HepG2 (cell line): ENCODE results near the gene TCF25. TPM values are rescaled to one million over a fixed set of nuclear protein-coding genes. Genes with fewer than 3 reads are reported as not detected.

Experiments used
- DMAP1 ChIP-seq: IDR thresholded peaks from 2 replicates; pipeline ENCODE4 v1.6.1; 2016
- KDM6A ChIP-seq: IDR thresholded peaks from 2 replicates; pipeline ENCODE4 v1.6.1; 2016; ENCODE audit warnings: low read depth
- KMT2A ChIP-seq: sonication (generic); formaldehyde crosslinking; IDR thresholded peaks from 2 replicates; pipeline ENCODE4 v1.4.0; 2020; ENCODE audit warnings: missing genetic modification reagents
- MED13 ChIP-seq: sonication (generic); formaldehyde crosslinking; IDR thresholded peaks from 2 replicates; pipeline ENCODE4 v1.5.0; 2020; ENCODE audit warnings: missing genetic modification reagents
- MTF1 ChIP-seq: sonication (generic); formaldehyde crosslinking; IDR thresholded peaks from 2 replicates; pipeline ENCODE4 v1.5.0; 2020; ENCODE audit warnings: missing genetic modification reagents
- RFX3 ChIP-seq: IDR thresholded peaks from 2 replicates; pipeline ENCODE4 v1.6.1; 2016; ENCODE audit warnings: missing biosample characterization, missing genetic modification reagents
- RNF2 ChIP-seq: fragments of 450-650 bp; conservative IDR thresholded peaks from 2 replicates; pipeline ENCODE4 v1.6.1; 2016; ENCODE audit warnings: low read depth
- RXRB ChIP-seq: IDR thresholded peaks from 2 replicates; pipeline ENCODE4 v1.6.1; 2016; ENCODE audit warnings: borderline replicate concordance, missing genetic modification reagents, missing compliant biosample characterization
- SAP130 ChIP-seq: IDR thresholded peaks from 2 replicates; pipeline ENCODE4 v1.6.1; 2016; ENCODE audit warnings: low read depth
- TBL1XR1 ChIP-seq: fragments of 150-350 bp; IDR thresholded peaks from 2 replicates; pipeline ENCODE4 v1.6.1; 2014; ENCODE audit warnings: borderline replicate concordance, low read length; ENCODE audit not compliant: partially characterized antibody
- YEATS4 ChIP-seq: sonication (generic); formaldehyde crosslinking; IDR thresholded peaks from 2 replicates; pipeline ENCODE4 v1.4.0; 2020; ENCODE audit warnings: missing genetic modification reagents, borderline replicate concordance
- ZFP41 ChIP-seq: sonication (generic); formaldehyde crosslinking; IDR thresholded peaks from 2 replicates; pipeline ENCODE4 v1.4.0; 2020; ENCODE audit warnings: mild to moderate bottlenecking, missing genetic modification reagents, borderline replicate concordance
- ZFP62 ChIP-seq: sonication (generic); formaldehyde crosslinking; IDR thresholded peaks from 2 replicates; pipeline ENCODE4 v1.4.0; 2020; ENCODE audit warnings: missing genetic modification reagents
- ZHX2 ChIP-seq, 2 experiments: sonication (generic) in 1 of 2; formaldehyde crosslinking in 1 of 2; IDR thresholded peaks; 2 replicates each; pipeline versions ENCODE4 v1.6.1 to v1.9.0; 2014 to 2022; ENCODE audit warnings: antibody characterized with exemption in 1 of 2, borderline replicate concordance in 1 of 2, inconsistent platforms in 1 of 2, low read depth in 1 of 2, missing genetic modification reagents in 1 of 2
- ZNF329 ChIP-seq: sonication (generic); formaldehyde crosslinking; IDR thresholded peaks from 2 replicates; pipeline ENCODE4 v1.9.0; 2021; ENCODE audit warnings: low read depth, mild to moderate bottlenecking, missing genetic modification reagents
- ZNF331 ChIP-seq: sonication (generic); formaldehyde crosslinking; IDR thresholded peaks from 2 replicates; pipeline ENCODE4 v1.4.0; 2020; ENCODE audit warnings: missing genetic modification reagents
- ZNF333 ChIP-seq: sonication (generic); formaldehyde crosslinking; IDR thresholded peaks from 2 replicates; pipeline ENCODE4 v1.4.0; 2020; ENCODE audit warnings: mild to moderate bottlenecking, missing genetic modification reagents, borderline replicate concordance
- ZNF33A ChIP-seq: sonication (generic); formaldehyde crosslinking; IDR thresholded peaks from 2 replicates; pipeline ENCODE4 v1.5.1; 2020; ENCODE audit warnings: missing genetic modification reagents, mild to moderate bottlenecking, moderate library complexity, borderline replicate concordance
- ZNF34 ChIP-seq: sonication (generic); formaldehyde crosslinking; IDR thresholded peaks from 2 replicates; pipeline ENCODE4 v1.4.0; 2020; ENCODE audit warnings: mild to moderate bottlenecking, missing genetic modification reagents, borderline replicate concordance
- ZNF431 ChIP-seq: sonication (generic); formaldehyde crosslinking; IDR thresholded peaks from 2 replicates; pipeline ENCODE4 v1.9.0; 2022; ENCODE audit warnings: missing genetic modification reagents, low read depth, mild to moderate bottlenecking, borderline replicate concordance
- ZNF773 ChIP-seq: sonication (generic); formaldehyde crosslinking; IDR thresholded peaks from 2 replicates; pipeline ENCODE4 v1.4.0; 2020; ENCODE audit warnings: missing genetic modification reagents, borderline replicate concordance
- polyA plus RNA-seq, 8 experiments: library from polyadenylated mRNA; depleted of rRNA in 3 of 8; stranded (reverse) in 7 of 8; unstranded in 1 of 8; fragments of >200 nt; fragmentation: Illumina TruSeq in 4 of 8; extraction: Trizol in 4 of 8; gene quantifications; 2 replicates each; pipeline versions ENCODE4 v1.2.1 to v1.2.3, GENCODE V29; 2011 to 2016; ENCODE audit warnings: low read depth in 4 of 8, missing spikeins in 1 of 8, mixed read lengths in 1 of 8; ENCODE audit not compliant: insufficient read depth in 1 of 8
- total RNA-seq, 5 experiments: library from RNA; depleted of rRNA; stranded (reverse); fragments of >200 nt; fragmentation: Illumina TruSeq; extraction: Trizol; gene quantifications; 2 replicates each; pipeline ENCODE4 v1.2.3, GENCODE V29; 2016; ENCODE audit warnings: low read depth in 1 of 5
- TF ChIP-seq, protein P1 (sequence below): sonication (generic); formaldehyde crosslinking; IDR thresholded peaks from 2 replicates; pipeline ENCODE4 v1.4.0; 2020; ENCODE audit warnings: mild to moderate bottlenecking, missing genetic modification reagents, borderline replicate concordance
- TF ChIP-seq, protein P2 (sequence below): sonication (generic); formaldehyde crosslinking; IDR thresholded peaks from 2 replicates; pipeline ENCODE4 v1.5.0; 2020; ENCODE audit warnings: missing genetic modification reagents

The TCF25 gene
- total and polyA plus RNA-seq, 2 of the 13 experiments (the other 11 are each of a cell fraction or from before 2014, with no cell fraction given), result 138 to 206 TPM

- TF ChIP-seq ZNF331 (CRISPR knock-in tag), result peak; percentile 87
- no peak for TF ChIP-seq YEATS4 (CRISPR knock-in tag)
- TF ChIP-seq RNF2, result no peak
- TF ChIP-seq MED13, result no peak
- TF ChIP-seq RFX3 (CRISPR knock-in tag), result no peak
- TF ChIP-seq ZNF329, result peak; percentile 66
- peak; percentile 79 for TF ChIP-seq RXRB (CRISPR knock-in tag)
- TF ChIP-seq ZNF34 (CRISPR knock-in tag), result no peak
- TF ChIP-seq ZHX2 (IDR thresholded peaks at IDR 0.05; ENCODE audit: low read depth), result peak; percentile 57; the same call in 1 of the 2 replicates
- TF ChIP-seq ZHX2 (CRISPR knock-in tag; IDR thresholded peaks at IDR 0.05; ENCODE audit: borderline replicate concordance), result no peak
- no peak for TF ChIP-seq MTF1
- TF ChIP-seq KMT2A, result no peak
- no peak for TF ChIP-seq ZNF773 (CRISPR knock-in tag)
- TF ChIP-seq, protein P1, sequence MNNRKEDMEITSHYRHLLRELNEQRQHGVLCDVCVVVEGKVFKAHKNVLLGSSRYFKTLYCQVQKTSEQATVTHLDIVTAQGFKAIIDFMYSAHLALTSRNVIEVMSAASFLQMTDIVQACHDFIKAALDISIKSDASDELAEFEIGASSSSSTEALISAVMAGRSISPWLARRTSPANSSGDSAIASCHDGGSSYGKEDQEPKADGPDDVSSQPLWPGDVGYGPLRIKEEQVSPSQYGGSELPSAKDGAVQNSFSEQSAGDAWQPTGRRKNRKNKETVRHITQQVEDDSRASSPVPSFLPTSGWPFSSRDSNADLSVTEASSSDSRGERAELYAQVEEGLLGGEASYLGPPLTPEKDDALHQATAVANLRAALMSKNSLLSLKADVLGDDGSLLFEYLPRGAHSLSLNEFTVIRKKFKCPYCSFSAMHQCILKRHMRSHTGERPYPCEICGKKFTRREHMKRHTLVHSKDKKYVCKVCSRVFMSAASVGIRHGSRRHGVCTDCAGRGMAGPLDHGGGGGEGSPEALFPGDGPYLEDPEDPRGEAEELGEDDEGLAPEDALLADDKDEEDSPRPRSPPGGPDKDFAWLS (CRISPR knock-in tag), result no peak
- 0 out of 2 replicates have a peak, but pooled peaks have one; percentile 20 for TF ChIP-seq ZNF333 (CRISPR knock-in tag)
- no peak for TF ChIP-seq ZFP62 (CRISPR knock-in tag)
- TF ChIP-seq, protein P2, sequence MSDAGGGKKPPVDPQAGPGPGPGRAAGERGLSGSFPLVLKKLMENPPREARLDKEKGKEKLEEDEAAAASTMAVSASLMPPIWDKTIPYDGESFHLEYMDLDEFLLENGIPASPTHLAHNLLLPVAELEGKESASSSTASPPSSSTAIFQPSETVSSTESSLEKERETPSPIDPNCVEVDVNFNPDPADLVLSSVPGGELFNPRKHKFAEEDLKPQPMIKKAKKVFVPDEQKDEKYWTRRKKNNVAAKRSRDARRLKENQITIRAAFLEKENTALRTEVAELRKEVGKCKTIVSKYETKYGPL, result peak; percentile 56; the same call in 1 of the 2 replicates
- peak; percentile 90 for TF ChIP-seq ZFP41 (CRISPR knock-in tag)
- TF ChIP-seq KDM6A (CRISPR knock-in tag), result no peak
- peak; percentile 94 for TF ChIP-seq SAP130 (CRISPR knock-in tag)
- no peak for TF ChIP-seq TBL1XR1
- no peak for TF ChIP-seq ZNF33A (CRISPR knock-in tag)
- peak; percentile 72 for TF ChIP-seq DMAP1 (CRISPR knock-in tag)
- TF ChIP-seq ZNF431 (CRISPR knock-in tag), result 0 out of 2 replicates have a peak, but pooled peaks have one; percentile 50
Measured at GRCh38 chr16:89921702-89922476, 48.5 kb downstream of the TCF25 start (continued).
